GM18511 (cell line): ENCODE results near the gene RPAP2.
"Not testable (repeated sequence)": the region's sequence is repeated elsewhere in the genome, so short reads cannot be mapped to it uniquely, and the experiment has no call there.

Source experiments
- ATAC-seq: cut with Tn5 transposase; IDR thresholded peaks from one replicate; pipeline ENCODE4 v1.9.1; 2021; ENCODE audit warnings: mild to moderate bottlenecking, moderate library complexity; ENCODE audit not compliant: unreplicated experiment

RPAP2 gene

GRCh38 chr1:92374223-92374622 is 75.4 kb downstream of the RPAP2 start:
- ATAC-seq = no peak

GRCh38 chr1:92376345-92376744 is 77.5 kb downstream of the RPAP2 start:
- ATAC-seq = no peak

- ATAC-seq = not testable (repeated sequence)
These were observed 79.1 kb downstream of the RPAP2 start for GRCh38 chr1:92377991-92378390.

GRCh38 chr1:92380867-92381266 is 82.0 kb downstream of the RPAP2 start:
- ATAC-seq = no peak

- ATAC-seq = not testable (repeated sequence)
These were observed 95.1 kb downstream of the RPAP2 start for GRCh38 chr1:92393966-92394365.

GRCh38 chr1:92398519-92398918 is 99.7 kb downstream of the RPAP2 start:
- ATAC-seq = no peak

- peak; percentile 89 for ATAC-seq
These were observed 100.2 kb downstream of the RPAP2 start for GRCh38 chr1:92399076-92399475.

GRCh38 chr1:92404661-92405060 is 105.8 kb downstream of the RPAP2 start:
- no peak for ATAC-seq

- no peak for ATAC-seq
These were observed 110.0 kb downstream of the RPAP2 start for GRCh38 chr1:92408825-92409224.

- ATAC-seq = no peak
These were observed 111.2 kb downstream of the RPAP2 start for GRCh38 chr1:92409946-92410549.

GRCh38 chr1:92410706-92411105 is 111.8 kb downstream of the RPAP2 start:
- no peak for ATAC-seq

- no peak for ATAC-seq
These were observed 112.7 kb downstream of the RPAP2 start for GRCh38 chr1:92411511-92411910.

GRCh38 chr1:92419642-92420041 is 120.8 kb downstream of the RPAP2 start:
- ATAC-seq = no peak

- ATAC-seq = no peak
These were observed 125.5 kb downstream of the RPAP2 start for GRCh38 chr1:92424381-92424780.

- ATAC-seq = no peak
These were observed 126.8 kb downstream of the RPAP2 start for GRCh38 chr1:92425617-92426016.

GRCh38 chr1:92430030-92430429 is 131.2 kb downstream of the RPAP2 start:
- no peak for ATAC-seq

GRCh38 chr1:92434572-92434971 is 135.7 kb downstream of the RPAP2 start:
- ATAC-seq = not testable (repeated sequence)

- ATAC-seq = no peak
These were observed 140.4 kb downstream of the RPAP2 start for GRCh38 chr1:92439291-92439690.

- ATAC-seq = no peak
These were observed 142.4 kb downstream of the RPAP2 start for GRCh38 chr1:92441316-92441696.

GRCh38 chr1:92441697-92442342 is 143.0 kb downstream of the RPAP2 start:
- no peak for ATAC-seq

GRCh38 chr1:92442351-92442750 is 143.5 kb downstream of the RPAP2 start:
- no peak for ATAC-seq

GRCh38 chr1:92443893-92444292 is 145.0 kb downstream of the RPAP2 start:
- no peak for ATAC-seq

GRCh38 chr1:92444351-92444750 is 145.5 kb downstream of the RPAP2 start:
- no peak for ATAC-seq
